Panc1 (cell line): Measurements from ENCODE around the gene RPP14. TPM values are rescaled to one million over a fixed set of nuclear protein-coding genes. Genes with fewer than 3 reads are reported as not detected.

Source experiments
- ATAC-seq: fragments of 200-7000 bp; cut with Tn5 transposase; 2 replicates; pipeline ENCODE4 v1.9.1; 2020; ENCODE audit warnings: mild to moderate bottlenecking, moderate library complexity
- BruUV-seq: library from RNA; stranded (reverse); fragments of 400-500 nt; replicated peaks from 2 replicates; lab custom pipeline; 2021; lab: Mats Ljungman, UMichigan
- CTCF ChIA-PET: fragments of 300-600 bp; sonication (Branson Sonifier 250); formaldehyde crosslinking; loops from one replicate; lab custom pipeline; 2022; ENCODE audit warnings: antibody characterized with exemption; lab: Charles Lee
- POLR2A ChIA-PET: fragments of 300-600 bp; sonication (Branson Sonifier 250); formaldehyde crosslinking; loops from one replicate; lab custom pipeline; 2022; ENCODE audit warnings: antibody characterized with exemption; lab: Charles Lee
- DNase-seq: peaks from one replicate; pipeline ENCODE4 v3.0.0-alpha.2; 2010; ENCODE audit warnings: low read depth, low spot score
- H3K27ac ChIP-seq: 2 replicates; pipeline ENCODE4 v1.5.1; 2011; ENCODE audit warnings: mild to moderate bottlenecking, low read length, inconsistent platforms
- H3K27me3 ChIP-seq: fragments of 200-500 bp; sonication (Bioruptor generic); 2 replicates; pipeline ENCODE4 v1.6.0; 2014; ENCODE audit warnings: low read length, inconsistent platforms; ENCODE audit not compliant: control insufficient read depth, insufficient read depth
- H3K36me3 ChIP-seq: fragments of 200-500 bp; sonication (Bioruptor generic); 2 replicates; pipeline ENCODE4 v1.5.1; 2014; ENCODE audit warnings: inconsistent platforms, mild to moderate bottlenecking, low read length, moderate library complexity; ENCODE audit not compliant: control insufficient read depth, insufficient read depth
- H3K4me1 ChIP-seq: 2 replicates; pipeline ENCODE4 v1.5.1; 2011; ENCODE audit warnings: inconsistent platforms, mild to moderate bottlenecking, low read length, moderate library complexity; ENCODE audit not compliant: control insufficient read depth, insufficient read depth
- H3K4me3 ChIP-seq, 2 experiments: 2 replicates each; pipeline ENCODE4 v1.5.1; 2011 to 2012; ENCODE audit warnings: low read depth in 2 of 2, low read length in 2 of 2, mild to moderate bottlenecking in 2 of 2, inconsistent platforms in 1 of 2, moderate library complexity in 1 of 2
- H3K9me3 ChIP-seq: fragments of 200-500 bp; sonication (Bioruptor generic); 2 replicates; pipeline ENCODE4 v1.5.1; 2014; ENCODE audit warnings: low read depth, mild to moderate bottlenecking, inconsistent platforms, low read length, moderate library complexity; ENCODE audit not compliant: control insufficient read depth, insufficient read depth
- CTCF ChIP-seq: fragments of 450-650 bp; IDR thresholded peaks from 2 replicates; pipeline ENCODE4 v1.5.1; 2017; ENCODE audit warnings: mild to moderate bottlenecking
- POLR2AphosphoS5 ChIP-seq: IDR thresholded peaks from 2 replicates; pipeline ENCODE4 v1.6.1; 2012; ENCODE audit warnings: mild to moderate bottlenecking, low read depth, low read length, moderate library complexity
- REST ChIP-seq, 2 experiments: IDR thresholded peaks; 2 replicates each; pipeline ENCODE4 v1.6.1; 2011 to 2012; ENCODE audit warnings: low read depth in 2 of 2, control low read depth in 1 of 2, low read length in 1 of 2, mild to moderate bottlenecking in 1 of 2, moderate library complexity in 1 of 2; ENCODE audit not compliant: insufficient read depth in 1 of 2
- SIN3A ChIP-seq: IDR thresholded peaks from 2 replicates; pipeline ENCODE4 v1.6.1; 2012; ENCODE audit warnings: low read depth, mild to moderate bottlenecking, low read length, moderate library complexity, borderline replicate concordance; ENCODE audit not compliant: insufficient read depth
- TCF7L2 ChIP-seq: IDR thresholded peaks from 2 replicates; pipeline ENCODE4 v1.6.1; 2011; ENCODE audit warnings: mild to moderate bottlenecking, low read depth, low read length, inconsistent platforms
- in situ Hi-C: cut with HindIII; loops from 2 replicates; pipeline ENCODE4 v1.10.0; 2016; ENCODE audit warnings: low sequenced_read_pairs, low pct_unique_long_range_greater_than_20kb
- intact Hi-C: fragments of 100-400 bp; cut with micrococcal nuclease; formaldehyde crosslinking; loops from one replicate; pipeline ENCODE4 v1.10.0; 2022; ENCODE audit not compliant: unreplicated experiment
- total RNA-seq: library from RNA; stranded (reverse); gene quantifications from one replicate; pipeline ENCODE4 v1.2.1, GENCODE V29; 2021; ENCODE audit not compliant: unreplicated experiment

Gene RPP14
- total RNA-seq, 1 experiment from 2014 or later, result 16.4 TPM

- in situ Hi-C loops, result no loop called here
- Histone ChIP-seq H3K4me1 (peaks cover 8% of the 10 kb centered on the region), H3K27ac (peak overlapping the region; percentile 86; the same call in 1 of the 2 replicates), H3K9me3 (no peaks in the 10 kb centered on the region), H3K27me3 (no peaks in the 10 kb centered on the region), H3K36me3 (no peaks in the 10 kb centered on the region), H3K4me3 (no peak overlapping the region)
- ChIA-PET CTCF (no interaction called here), POLR2A (no interaction called here)
- TF ChIP-seq TCF7L2 (no peak), REST (IDR thresholded peaks at IDR 0.05; ENCODE audit: insufficient read depth in 1 of 2, low read depth in 2 of 2, low read length in 1 of 2) (no peak), SIN3A (no peak), CTCF (no peak), POLR2AphosphoS5 (no peak)
- no peak for DNase-seq
- no peak for ATAC-seq
- no TSS peak for BruUV-seq
- intact Hi-C loops, result no loop called here
Measured at GRCh38 chr3:58331593-58332152, 25.6 kb downstream of the RPP14 start.

GRCh38 chr3:58332575-58333188, 26.6 kb downstream of the RPP14 start, which contains the start of gene PXK:
PXK (plus strand) TSS chr3:58332892; CDS start chr3:58332989, 97 bp downstream.
- Histone ChIP-seq H3K27ac (peak within 1 kb of the TSS; percentile 86), H3K27me3 (no peaks in the 10 kb centered on the region), H3K4me3 (peak within 1 kb of the TSS; percentile 62 to 77), H3K4me1 (peaks cover 8% of the 10 kb centered on the region), H3K9me3 (no peaks in the 10 kb centered on the region), H3K36me3 (no peaks in the 10 kb centered on the region)
- no TSS peak for BruUV-seq
- TF ChIP-seq POLR2AphosphoS5, result no peak
- no peak for TF ChIP-seq REST (IDR thresholded peaks at IDR 0.05; ENCODE audit: insufficient read depth in 1 of 2, low read depth in 2 of 2, low read length in 1 of 2)
- peak; percentile 44 for TF ChIP-seq CTCF
- TF ChIP-seq SIN3A, result peak; percentile 93; the same call in 1 of the 2 replicates
- TF ChIP-seq TCF7L2, result no peak
- ATAC-seq (peak; percentile 94), DNase-seq (no peak)
- in situ Hi-C loops, result no loop called here
- ChIA-PET POLR2A (no interaction called here), CTCF (interaction anchor here (0.6 to 0.7 kb wide), 2 partner anchors 151 to 213 kb away, joined by 3 to 5 read pairs; no protein-coding TSS in a partner anchor)
- intact Hi-C loops, result no loop called here
